HEK293 (cell line): ENCODE results near the gene HMCN1.

Experiments
- CTCF ChIA-PET: fragments of 350-600 bp; formaldehyde crosslinking; extraction: SDS; loops from one replicate; lab custom pipeline; 2021; ENCODE audit warnings: antibody characterized with exemption; lab: Yijun Ruan, JAX
- POLR2A ChIA-PET: fragments of 300-600 bp; formaldehyde crosslinking; extraction: SDS; loops from one replicate; lab custom pipeline; 2020; ENCODE audit warnings: antibody characterized with exemption, inconsistent platforms; lab: Yijun Ruan, JAX
- H3K27ac ChIP-seq: fragments of 200-500 bp; sonication (Bioruptor generic); 2 replicates; pipeline ENCODE4 v1.5.1; 2014; ENCODE audit warnings: low read depth, low read length, control low read depth, inconsistent platforms; ENCODE audit errors: extremely low read depth
- H3K36me3 ChIP-seq, 2 experiments: fragments of 200-500 bp in 1 of 2; sonication (Bioruptor generic) in 1 of 2; 1 replicate in 1 of 2; 2 replicates in 1 of 2; pipeline ENCODE4 v1.5.1; 2014 to 2017; ENCODE audit warnings: inconsistent platforms in 2 of 2, low read length in 2 of 2; ENCODE audit not compliant: control insufficient read depth in 2 of 2, insufficient read depth in 1 of 2
- H3K4me1 ChIP-seq: fragments of 200-500 bp; sonication (Bioruptor generic); 2 replicates; pipeline ENCODE4 v1.5.1; 2014; ENCODE audit warnings: mild to moderate bottlenecking, low read length, inconsistent platforms; ENCODE audit not compliant: control insufficient read depth, insufficient read depth
- H3K4me3 ChIP-seq: 2 replicates; pipeline ENCODE4 v1.5.1; 2011; ENCODE audit warnings: low read depth, mild to moderate bottlenecking, control low read depth, low read length, moderate library complexity
- H3K9me3 ChIP-seq: fragments of 200-500 bp; sonication (Bioruptor generic); 2 replicates; pipeline ENCODE4 v1.5.1; 2014; ENCODE audit warnings: low read depth, low read length, inconsistent platforms; ENCODE audit not compliant: control insufficient read depth, insufficient read depth
- EGR2 ChIP-seq: fragments of 450-650 bp; formaldehyde crosslinking; IDR thresholded peaks from 2 replicates; pipeline ENCODE4 v1.5.1; 2016; ENCODE audit warnings: low read depth, missing biosample characterization, missing genetic modification characterization
- KLF10 ChIP-seq: fragments of 450-650 bp; IDR thresholded peaks from 2 replicates; pipeline ENCODE4 v1.5.1; 2018; ENCODE audit warnings: missing biosample characterization, mild to moderate bottlenecking, missing genetic modification characterization
- MEIS1 ChIP-seq: sonication (generic); formaldehyde crosslinking; IDR thresholded peaks from 2 replicates; pipeline ENCODE4 v1.8.1; 2022; ENCODE audit warnings: missing genetic modification reagents, mild to moderate bottlenecking, borderline replicate concordance
- REPIN1 ChIP-seq: fragments of 450-650 bp; formaldehyde crosslinking; IDR thresholded peaks from 2 replicates; pipeline ENCODE4 v1.5.1; 2017; ENCODE audit warnings: missing biosample characterization, missing genetic modification characterization, low read depth
- ZNF157 ChIP-seq: fragments of 450-650 bp; formaldehyde crosslinking; IDR thresholded peaks from 2 replicates; pipeline ENCODE4 v1.5.1; 2016; ENCODE audit warnings: missing biosample characterization, missing genetic modification characterization
- ZNF16 ChIP-seq: fragments of 450-650 bp; formaldehyde crosslinking; IDR thresholded peaks from 2 replicates; pipeline ENCODE4 v1.5.1; 2016; ENCODE audit warnings: low read depth, missing biosample characterization, missing genetic modification characterization
- ZNF174 ChIP-seq: fragments of 450-650 bp; formaldehyde crosslinking; IDR thresholded peaks from 2 replicates; pipeline ENCODE4 v1.5.0; 2017; ENCODE audit warnings: missing biosample characterization, mild to moderate bottlenecking, missing genetic modification characterization
- ZNF19 ChIP-seq: fragments of 450-650 bp; formaldehyde crosslinking; IDR thresholded peaks from 2 replicates; pipeline ENCODE4; 2016; ENCODE audit warnings: missing biosample characterization, missing genetic modification characterization, low read depth
- ZNF221 ChIP-seq: fragments of 450-650 bp; formaldehyde crosslinking; IDR thresholded peaks from 2 replicates; pipeline ENCODE4 v1.5.1; 2017; ENCODE audit warnings: missing biosample characterization, missing genetic modification characterization, borderline replicate concordance
- ZNF266 ChIP-seq: fragments of 450-650 bp; formaldehyde crosslinking; IDR thresholded peaks from 2 replicates; pipeline ENCODE4 v1.5.1; 2016; ENCODE audit warnings: missing biosample characterization, missing genetic modification characterization, low read depth
- ZNF548 ChIP-seq: fragments of 450-650 bp; formaldehyde crosslinking; IDR thresholded peaks from 2 replicates; pipeline ENCODE4 v1.5.1; 2016; ENCODE audit warnings: missing biosample characterization, missing genetic modification characterization
- ZNF555 ChIP-seq: fragments of 450-650 bp; formaldehyde crosslinking; conservative IDR thresholded peaks from 2 replicates; pipeline ENCODE4 v1.5.1; 2017; ENCODE audit warnings: missing biosample characterization, mild to moderate bottlenecking, missing genetic modification characterization, inconsistent platforms
- ZNF701 ChIP-seq: fragments of 450-650 bp; formaldehyde crosslinking; IDR thresholded peaks from 2 replicates; pipeline ENCODE4 v1.5.1; 2016; ENCODE audit warnings: missing biosample characterization, missing genetic modification characterization
- ZNF76 ChIP-seq: fragments of 450-650 bp; formaldehyde crosslinking; IDR thresholded peaks from 2 replicates; pipeline ENCODE4; 2016; ENCODE audit warnings: low read depth, missing biosample characterization, missing genetic modification characterization, borderline replicate concordance
- ZNF768 ChIP-seq: fragments of 450-650 bp; formaldehyde crosslinking; IDR thresholded peaks from 2 replicates; pipeline ENCODE4 v1.5.1; 2018; ENCODE audit warnings: missing biosample characterization, mild to moderate bottlenecking, missing genetic modification characterization
- ZNF830 ChIP-seq: fragments of 450-650 bp; IDR thresholded peaks from 2 replicates; pipeline ENCODE4 v1.5.0; 2018; ENCODE audit warnings: missing biosample characterization, missing genetic modification characterization, low read depth, mild to moderate bottlenecking, moderate library complexity
- ZSCAN5A ChIP-seq: fragments of 450-650 bp; formaldehyde crosslinking; IDR thresholded peaks from 2 replicates; pipeline ENCODE4 v1.5.1; 2016; ENCODE audit warnings: missing biosample characterization, missing genetic modification characterization
- TF ChIP-seq, protein P1 (sequence below): fragments of 450-650 bp; formaldehyde crosslinking; IDR thresholded peaks from 2 replicates; pipeline ENCODE4 v1.5.1; 2017; ENCODE audit warnings: missing biosample characterization, missing genetic modification characterization
- TF ChIP-seq, protein P2 (sequence below): IDR thresholded peaks from 2 replicates; pipeline ENCODE4 v1.6.1; 2011; ENCODE audit warnings: mild to moderate bottlenecking, low read depth, low read length, borderline replicate concordance
- TF ChIP-seq, protein P3 (sequence below): fragments of 450-650 bp; formaldehyde crosslinking; IDR thresholded peaks from 2 replicates; pipeline ENCODE4 v1.5.1; 2016; ENCODE audit warnings: missing biosample characterization, missing genetic modification characterization
- TF ChIP-seq, protein P4 (sequence below): fragments of 450-650 bp; formaldehyde crosslinking; IDR thresholded peaks from 2 replicates; pipeline ENCODE4 v1.5.1; 2016; ENCODE audit warnings: missing biosample characterization, missing genetic modification characterization

HMCN1 gene

GRCh38 chr1:186016856-186017255, 282.7 kb downstream of the HMCN1 start:
- no peaks in the 10 kb centered on the region for H3K9me3 ChIP-seq
- POLR2A ChIA-PET = no interaction called here
- CTCF ChIA-PET = interaction anchor here (0.6 kb wide), 1 partner anchor 197 kb away, joined by 3 read pairs; no protein-coding TSS in a partner anchor
- TF ChIP-seq ZNF221 (no peak), REPIN1 (tag by site-specific recombination) (no peak), ZSCAN5A (tag by site-specific recombination) (no peak), ZNF174 (tag by site-specific recombination) (no peak), ZNF555 (no peak), EGR2 (tag by site-specific recombination) (no peak), ZNF266 (no peak), ZNF157 (no peak)
- TF ChIP-seq, protein P1, sequence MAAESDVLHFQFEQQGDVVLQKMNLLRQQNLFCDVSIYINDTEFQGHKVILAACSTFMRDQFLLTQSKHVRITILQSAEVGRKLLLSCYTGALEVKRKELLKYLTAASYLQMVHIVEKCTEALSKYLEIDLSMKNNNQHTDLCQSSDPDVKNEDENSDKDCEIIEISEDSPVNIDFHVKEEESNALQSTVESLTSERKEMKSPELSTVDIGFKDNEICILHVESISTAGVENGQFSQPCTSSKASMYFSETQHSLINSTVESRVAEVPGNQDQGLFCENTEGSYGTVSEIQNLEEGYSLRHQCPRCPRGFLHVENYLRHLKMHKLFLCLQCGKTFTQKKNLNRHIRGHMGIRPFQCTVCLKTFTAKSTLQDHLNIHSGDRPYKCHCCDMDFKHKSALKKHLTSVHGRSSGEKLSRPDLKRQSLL (tag by site-specific recombination) = no peak
- TF ChIP-seq, protein P2, sequence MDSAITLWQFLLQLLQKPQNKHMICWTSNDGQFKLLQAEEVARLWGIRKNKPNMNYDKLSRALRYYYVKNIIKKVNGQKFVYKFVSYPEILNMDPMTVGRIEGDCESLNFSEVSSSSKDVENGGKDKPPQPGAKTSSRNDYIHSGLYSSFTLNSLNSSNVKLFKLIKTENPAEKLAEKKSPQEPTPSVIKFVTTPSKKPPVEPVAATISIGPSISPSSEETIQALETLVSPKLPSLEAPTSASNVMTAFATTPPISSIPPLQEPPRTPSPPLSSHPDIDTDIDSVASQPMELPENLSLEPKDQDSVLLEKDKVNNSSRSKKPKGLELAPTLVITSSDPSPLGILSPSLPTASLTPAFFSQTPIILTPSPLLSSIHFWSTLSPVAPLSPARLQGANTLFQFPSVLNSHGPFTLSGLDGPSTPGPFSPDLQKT = no peak
- TF ChIP-seq, protein P3, sequence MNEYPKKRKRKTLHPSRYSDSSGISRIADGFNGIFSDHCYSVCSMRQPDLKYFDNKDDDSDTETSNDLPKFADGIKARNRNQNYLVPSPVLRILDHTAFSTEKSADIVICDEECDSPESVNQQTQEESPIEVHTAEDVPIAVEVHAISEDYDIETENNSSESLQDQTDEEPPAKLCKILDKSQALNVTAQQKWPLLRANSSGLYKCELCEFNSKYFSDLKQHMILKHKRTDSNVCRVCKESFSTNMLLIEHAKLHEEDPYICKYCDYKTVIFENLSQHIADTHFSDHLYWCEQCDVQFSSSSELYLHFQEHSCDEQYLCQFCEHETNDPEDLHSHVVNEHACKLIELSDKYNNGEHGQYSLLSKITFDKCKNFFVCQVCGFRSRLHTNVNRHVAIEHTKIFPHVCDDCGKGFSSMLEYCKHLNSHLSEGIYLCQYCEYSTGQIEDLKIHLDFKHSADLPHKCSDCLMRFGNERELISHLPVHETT (tag by site-specific recombination) = no peak
- TF ChIP-seq, all 188 proteins: peak for 0
- H3K36me3 ChIP-seq = no peaks in the 10 kb centered on the region
- H3K27ac ChIP-seq = no peak overlapping the region
- no peak overlapping the region for H3K4me3 ChIP-seq
- H3K4me1 ChIP-seq = no peaks in the 10 kb centered on the region

DNA sequence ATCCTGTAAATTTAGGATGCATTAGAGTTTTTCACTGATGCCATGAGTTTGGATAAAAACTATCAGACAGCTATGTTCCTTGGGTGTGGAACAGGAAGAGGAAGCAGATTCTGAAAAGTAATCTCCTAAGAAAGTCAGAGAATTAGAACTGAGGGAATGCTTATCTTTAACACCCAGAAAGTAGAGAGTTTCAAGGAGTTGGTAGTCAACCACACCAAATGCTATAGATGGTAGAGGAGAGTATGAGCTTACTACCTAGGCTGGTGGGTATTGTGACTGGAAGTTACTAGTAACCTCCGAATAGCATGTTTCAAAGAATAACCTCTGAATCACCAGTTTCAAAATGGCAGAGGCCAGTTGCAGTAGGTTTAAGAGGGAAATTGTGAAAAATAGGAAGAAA, 288.0 kb downstream of the HMCN1 start:
- ChIA-PET CTCF (no interaction called here), POLR2A (no interaction called here)
- TF ChIP-seq ZNF701 = no peak
- no peak for TF ChIP-seq ZNF830

DNA sequence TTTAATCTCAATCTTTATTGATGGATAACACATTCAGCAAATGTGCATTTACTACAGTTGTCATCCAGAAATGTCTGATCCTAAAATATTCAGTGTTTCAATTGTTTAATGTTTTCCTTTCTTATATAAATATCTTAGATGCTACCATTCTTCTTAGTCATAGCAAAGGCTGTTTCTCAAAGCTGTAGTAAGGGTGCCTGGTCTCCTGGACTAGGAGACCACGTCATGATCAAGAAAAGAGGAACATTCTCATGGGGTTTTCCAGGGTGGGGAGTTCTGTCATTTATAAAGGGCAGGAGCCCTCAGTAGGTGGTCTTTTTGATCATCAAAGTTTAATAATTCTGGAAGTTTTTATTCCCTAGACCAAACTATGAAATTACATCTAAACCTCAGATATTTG, 292.8 kb downstream of the HMCN1 start:
- H3K36me3 ChIP-seq = no peaks in the 10 kb centered on the region
- no peak overlapping the region for H3K4me3 ChIP-seq
- H3K27ac ChIP-seq = no peak overlapping the region
- H3K9me3 ChIP-seq = no peaks in the 10 kb centered on the region
- TF ChIP-seq ZNF768 (tag by site-specific recombination) (no peak), ZNF16 (no peak)
- TF ChIP-seq, all 188 proteins: peak for 0
- CTCF ChIA-PET = no interaction called here
- H3K4me1 ChIP-seq = no peaks in the 10 kb centered on the region
- POLR2A ChIA-PET = no interaction called here

More for the DNA sequence above, 288.0 kb downstream of the HMCN1 start:
- Histone ChIP-seq H3K4me1 (no peaks in the 10 kb centered on the region), H3K4me3 (no peak overlapping the region), H3K36me3 (no peaks in the 10 kb centered on the region), H3K9me3 (no peaks in the 10 kb centered on the region), H3K27ac (no peak overlapping the region)

DNA sequence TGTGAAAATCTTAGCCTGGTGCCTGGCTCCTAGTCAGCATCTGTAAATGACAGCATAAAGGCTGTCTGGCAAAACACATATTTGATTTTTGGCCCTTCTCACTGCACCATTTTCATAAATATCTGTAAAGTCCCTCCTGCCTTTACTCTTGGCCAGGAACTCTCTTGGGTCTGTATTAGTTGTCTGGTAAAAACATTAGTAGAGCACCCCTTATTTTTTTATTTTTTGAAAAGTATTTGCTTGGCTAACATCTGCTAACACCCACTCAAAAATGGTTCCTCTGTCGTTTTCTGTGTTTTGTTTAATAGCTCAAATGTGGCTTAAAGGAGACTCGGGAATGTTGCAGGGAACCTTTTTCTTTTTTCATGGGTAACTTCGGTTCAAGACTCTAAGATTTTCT, 293.4 kb downstream of the HMCN1 start:
- POLR2A ChIA-PET = no interaction called here
- Histone ChIP-seq H3K4me1 (no peaks in the 10 kb centered on the region), H3K4me3 (no peak overlapping the region), H3K36me3 (no peaks in the 10 kb centered on the region), H3K27ac (no peak overlapping the region), H3K9me3 (no peaks in the 10 kb centered on the region)
- CTCF ChIA-PET = no interaction called here
- TF ChIP-seq, protein P4, sequence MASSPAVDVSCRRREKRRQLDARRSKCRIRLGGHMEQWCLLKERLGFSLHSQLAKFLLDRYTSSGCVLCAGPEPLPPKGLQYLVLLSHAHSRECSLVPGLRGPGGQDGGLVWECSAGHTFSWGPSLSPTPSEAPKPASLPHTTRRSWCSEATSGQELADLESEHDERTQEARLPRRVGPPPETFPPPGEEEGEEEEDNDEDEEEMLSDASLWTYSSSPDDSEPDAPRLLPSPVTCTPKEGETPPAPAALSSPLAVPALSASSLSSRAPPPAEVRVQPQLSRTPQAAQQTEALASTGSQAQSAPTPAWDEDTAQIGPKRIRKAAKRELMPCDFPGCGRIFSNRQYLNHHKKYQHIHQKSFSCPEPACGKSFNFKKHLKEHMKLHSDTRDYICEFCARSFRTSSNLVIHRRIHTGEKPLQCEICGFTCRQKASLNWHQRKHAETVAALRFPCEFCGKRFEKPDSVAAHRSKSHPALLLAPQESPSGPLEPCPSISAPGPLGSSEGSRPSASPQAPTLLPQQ (tag by site-specific recombination) = no peak
- TF ChIP-seq KLF10 = no peak
- no peak for TF ChIP-seq ZNF19 (tag by site-specific recombination)
- no peak for TF ChIP-seq ZNF76 (tag by site-specific recombination)
- TF ChIP-seq EGR2 (tag by site-specific recombination) = no peak
- no peak for TF ChIP-seq ZNF548 (tag by site-specific recombination)
- no peak for TF ChIP-seq MEIS1
